ENCODE measurements around the gene MYO10. TPM values are rescaled to one million over a fixed set of nuclear protein-coding genes. Genes with fewer than 3 reads are reported as not detected.
A peak's percentile ranks its signal among the peaks of the same experiment; 100 is the strongest.

Gene MYO10
- total and polyA plus RNA-seq, 2 donors (not counting 3 experiments of a cell fraction or from before 2014, with no cell fraction given), result 36.0 to 148 TPM

DNA sequence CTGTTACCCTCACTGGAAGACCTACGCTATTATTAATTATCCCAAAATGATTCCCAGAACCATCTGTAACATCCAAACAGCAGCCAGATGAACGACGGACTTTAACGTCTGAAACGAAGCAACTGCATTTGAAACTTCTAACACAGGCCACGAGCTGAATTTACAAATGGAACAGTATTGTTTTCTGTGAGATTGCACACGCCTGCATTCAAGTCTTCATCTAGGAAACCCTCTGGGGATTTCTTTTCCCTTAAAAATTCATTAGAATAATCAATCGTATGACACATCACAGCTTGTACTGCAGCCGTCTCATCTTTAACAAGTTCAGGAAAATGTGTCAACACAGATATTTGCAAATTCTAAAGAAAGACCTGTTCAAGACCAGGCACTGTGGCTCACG lies 80.2 kb downstream of the MYO10 start:
- peaks cover 86% of the 10 kb centered on the region for H3K79me2 ChIP-seq (ENCODE audit: control insufficient read depth, insufficient read depth, low read length)
- peaks cover 24% of the 10 kb centered on the region for H3K4me1 ChIP-seq (ENCODE audit: control insufficient read depth, extremely low read depth, insufficient read depth, low read length)
- no peak for DNase-seq (ENCODE audit: low read depth, low spot score)
- H3K36me3 ChIP-seq (ENCODE audit: control insufficient read depth in 2 of 2, extremely low read depth in 1 of 2, insufficient read depth in 2 of 2, low read length in 2 of 2), result peaks cover 0 to 10% of the 10 kb centered on the region in 2 experiments
- intact Hi-C loops (cut with micrococcal nuclease) (loop anchor here (2.0 kb wide), 2 partner anchors 33 to 335 kb away; no protein-coding TSS in a partner anchor), dilution Hi-C loops (cut with MboI; ENCODE audit: extremely low pct_ligation_motif_present, low sequenced_read_pairs) (no loop called here)
- CTCF ChIA-PET, result interaction anchor here (0.7 to 2.8 kb wide), 11 partner anchors 9 to 334 kb away, joined by 3 to 32 read pairs (median 4); partner anchors contain the start of gene MYO10
- POLR2A ChIA-PET, result no interaction called here
- H3K9me3 ChIP-seq (replicated peaks; ENCODE audit: control insufficient read depth, insufficient read depth, low read length), result no peaks in the 10 kb centered on the region
- H3K27ac ChIP-seq (ENCODE audit: insufficient read depth, low read depth, low read length), result peak overlapping the region; percentile 25
- no peak overlapping the region for H3K4me3 ChIP-seq (replicated peaks in 1 of 3; ENCODE audit: insufficient read depth in 1 of 3, low read depth in 1 of 3, low read length in 3 of 3)
- BruUV-seq (replicated peaks), result no TSS peak
- H3K4me2 ChIP-seq (ENCODE audit: insufficient read depth, low read length), result peak overlapping the region; percentile 14
- H4K20me1 ChIP-seq (replicated peaks; ENCODE audit: control insufficient read depth, extremely low read depth, insufficient read depth, low read length), result peaks cover 4% of the 10 kb centered on the region
- no peaks in the 10 kb centered on the region for H3K27me3 ChIP-seq (ENCODE audit: control insufficient read depth in 2 of 2, insufficient read depth in 2 of 2, low read length in 2 of 2)
- no peaks in the 10 kb centered on the region for H3K9me1 ChIP-seq (replicated peaks; ENCODE audit: control insufficient read depth, extremely low read depth, insufficient read depth, low read length)
- H2AFZ ChIP-seq (ENCODE audit: low read depth, low read length), result no peak overlapping the region
- TF ChIP-seq, protein P1, sequence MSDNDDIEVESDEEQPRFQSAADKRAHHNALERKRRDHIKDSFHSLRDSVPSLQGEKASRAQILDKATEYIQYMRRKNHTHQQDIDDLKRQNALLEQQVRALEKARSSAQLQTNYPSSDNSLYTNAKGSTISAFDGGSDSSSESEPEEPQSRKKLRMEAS (IDR thresholded peaks at IDR 0.05; ENCODE audit: insufficient read depth, insufficient read length), result no peak
- no peak for TF ChIP-seq POLR2A (IDR thresholded peaks at IDR 0.05; ENCODE audit: low read depth, low read length)
- TF ChIP-seq GATA2 (IDR thresholded peaks at IDR 0.05; ENCODE audit: insufficient read depth, insufficient read length, low read depth, low read length), result no peak
- no peak for TF ChIP-seq FOS (IDR thresholded peaks at IDR 0.05; ENCODE audit: borderline replicate concordance, insufficient read depth, low read length)
- TF ChIP-seq, protein P2, sequence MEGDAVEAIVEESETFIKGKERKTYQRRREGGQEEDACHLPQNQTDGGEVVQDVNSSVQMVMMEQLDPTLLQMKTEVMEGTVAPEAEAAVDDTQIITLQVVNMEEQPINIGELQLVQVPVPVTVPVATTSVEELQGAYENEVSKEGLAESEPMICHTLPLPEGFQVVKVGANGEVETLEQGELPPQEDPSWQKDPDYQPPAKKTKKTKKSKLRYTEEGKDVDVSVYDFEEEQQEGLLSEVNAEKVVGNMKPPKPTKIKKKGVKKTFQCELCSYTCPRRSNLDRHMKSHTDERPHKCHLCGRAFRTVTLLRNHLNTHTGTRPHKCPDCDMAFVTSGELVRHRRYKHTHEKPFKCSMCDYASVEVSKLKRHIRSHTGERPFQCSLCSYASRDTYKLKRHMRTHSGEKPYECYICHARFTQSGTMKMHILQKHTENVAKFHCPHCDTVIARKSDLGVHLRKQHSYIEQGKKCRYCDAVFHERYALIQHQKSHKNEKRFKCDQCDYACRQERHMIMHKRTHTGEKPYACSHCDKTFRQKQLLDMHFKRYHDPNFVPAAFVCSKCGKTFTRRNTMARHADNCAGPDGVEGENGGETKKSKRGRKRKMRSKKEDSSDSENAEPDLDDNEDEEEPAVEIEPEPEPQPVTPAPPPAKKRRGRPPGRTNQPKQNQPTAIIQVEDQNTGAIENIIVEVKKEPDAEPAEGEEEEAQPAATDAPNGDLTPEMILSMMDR (IDR thresholded peaks at IDR 0.05; ENCODE audit: extremely low read depth in 1 of 2, insufficient read depth in 1 of 2, low read depth in 1 of 2, low read length in 2 of 2), result no peak
- TF ChIP-seq MYC (IDR thresholded peaks at IDR 0.05; ENCODE audit: low read depth, low read length), result no peak
- no peak for TF ChIP-seq EZH2 (IDR thresholded peaks at IDR 0.05; ENCODE audit: borderline replicate concordance, low read depth, low read length, severe bottlenecking)
- TF ChIP-seq JUN (IDR thresholded peaks at IDR 0.05; ENCODE audit: borderline replicate concordance, insufficient read depth, insufficient read length, low read depth), result no peak
- TF ChIP-seq POLR2AphosphoS5 (IDR thresholded peaks at IDR 0.05; ENCODE audit: insufficient read depth, low read depth, low read length), result no peak
- no peak for FAIRE-seq
- H3K9ac ChIP-seq (replicated peaks; ENCODE audit: extremely low read depth, insufficient read depth, low read length), result no peak overlapping the region
